Heart right ventricle (tissue), 16 donors: ENCODE data around the gene FCER2. TPM values are rescaled to one million over a fixed set of nuclear protein-coding genes. Genes with fewer than 3 reads are reported as not detected.
A peak's percentile ranks its signal among the peaks of the same experiment; 100 is the strongest.

Experiments used
- ATAC-seq, 8 donors: fragments of 200-7000 bp; cut with Tn5 transposase; one replicate each; pipeline ENCODE4 v1.9.1; 2020; ENCODE audit warnings: mild to moderate bottlenecking in 8 of 8, moderate library complexity in 8 of 8, moderate number of reproducible peaks in 1 of 8
- DNase-seq, 2 donors: peaks; one replicate each; pipeline ENCODE4 v3.0.0-alpha.2; 2020
- H3K27ac ChIP-seq, 10 donors: fragments of 200-600 bp; sonication (generic) in 2 of 10; one replicate each; pipeline versions ENCODE4 v1.5.0 to v1.8.0; 2020 to 2022; ENCODE audit warnings: mild to moderate bottlenecking in 3 of 10
- H3K27me3 ChIP-seq, 7 donors: fragments of 200-600 bp; one replicate each; pipeline ENCODE4 v1.8.0; 2021 to 2022; ENCODE audit warnings: mild to moderate bottlenecking in 2 of 7
- H3K36me3 ChIP-seq, 9 donors: fragments of 200-600 bp; sonication (generic) in 1 of 9; one replicate each; pipeline versions ENCODE4 v1.5.0 to v1.8.0; 2020 to 2022; ENCODE audit warnings: mild to moderate bottlenecking in 2 of 9
- H3K4me1 ChIP-seq, 9 donors: fragments of 200-600 bp; sonication (generic) in 1 of 9; one replicate each; pipeline versions ENCODE4 v1.5.0 to v1.8.0; 2020 to 2022; ENCODE audit warnings: mild to moderate bottlenecking in 4 of 9
- H3K4me3 ChIP-seq, 10 donors: fragments of 200-600 bp; sonication (generic) in 2 of 10; one replicate each; pipeline versions ENCODE4 v1.5.0 to v1.8.0; 2020 to 2022; ENCODE audit warnings: mild to moderate bottlenecking in 7 of 10, moderate library complexity in 2 of 10
- H3K9me3 ChIP-seq, 11 donors: fragments of 200-600 bp in 10 of 11; sonication (generic) in 2 of 11; one replicate each; pipeline versions ENCODE4 v1.5.0 to v1.8.0; 2013 to 2022; ENCODE audit warnings: mild to moderate bottlenecking in 2 of 11, control low read depth in 1 of 11, moderate library complexity in 1 of 11
- CTCF ChIP-seq, 9 donors: fragments of 200-600 bp; sonication (generic) in 2 of 9; IDR thresholded peaks; one replicate each; pipeline versions ENCODE4 v1.5.0 to v1.8.0; 2021 to 2022; ENCODE audit warnings: antibody characterized with exemption in 9 of 9, mild to moderate bottlenecking in 5 of 9, moderate library complexity in 1 of 9
- WGBS, 2 donors: extraction: QIAGEN DNeasy Blood & Tissue Kit; methylation state at CpG; one replicate each; pipeline ENCODE4 v1.1.7; 2013; ENCODE audit warnings: inconsistent platforms in 1 of 2; 5-methylcytosine and 5-hydroxymethylcytosine counted together
- intact Hi-C, 10 donors: fragments of 100-400 bp; cut with DNase I; formaldehyde crosslinking; loops; one replicate each; pipeline versions ENCODE4 v1.11.1 to v1.14.2; 2022
- polyA plus RNA-seq, 2 donors: library from polyadenylated mRNA; stranded (reverse); fragments of 200-250 nt; gene quantifications; one replicate each; pipeline ENCODE4 v1.2.3, GENCODE V29; 2013
- total RNA-seq, 10 donors: library from RNA; stranded (reverse); fragmentation: NEBNext Ultra II Directional in 3 of 10; extraction: Animal tissue kit (Norgen Biotek cat#: 25700) in 3 of 10; gene quantifications; one replicate each; pipeline versions ENCODE4 v1.2.1 to v1.2.4, GENCODE V29; 2021 to 2023
- donor health status: Arrhythmogenic right ventricular cardiomyopathy.
- donor health status: ischemic (EF 13 %, LVEDD 7.1; RV severe dilation, severe dysfunction).
- donor health status: healthy with polysubstance abuse.
- donor health status: DM: no; HTN: yes; CAD: no.
- donor health status: DM: no; HTN: no; CAD: no.
- donor health status: ischemic (EF 25% LVEDD 6.9; RV normal size, moderate dysfunction).
- donor health status: ischemic (EF 25% LVEDD 5.7; RV mildly dilated, moderate dysfunction).
- donor health status: healthy.
- donor health status: DM: yes; HTN: yes; CAD: no.
- donor health status: Ischemic cardiomyopathy.
- donor health status: ischemic (EF 35%, LVEDD 5.7; RV mildly dilated, moderate dysfunction).
- donor health status: nonischemic (EF 11% LVEDD 7.7; RV severe dilation, severe dysfunction).
- donor health status: DM: yes; HTN: yes; CAD: no.
- donor health status: PGD.
- donor health status: ischemic (EF 29% LVEDD 5.4; RV normal size, mild dysfunction).
- donor health status: nonischemic (EF 23%, LVEDD 6.1; RV moderate dilation, normal function).

The FCER2 gene
- total and polyA plus RNA-seq, 12 donors: 0.13 to 1.0 (median 0.44) TPM; not detected in 5

GRCh38 chr19:7672522-7672921 is 29.4 kb downstream of the FCER2 start:
- H3K27me3 ChIP-seq: peaks cover 0 to 76% (median 32%) of the 10 kb centered on the region in 7 donors

GRCh38 chr19:7670790-7671189 is 31.1 kb downstream of the FCER2 start:
- Histone ChIP-seq H3K36me3 (no peaks in the 10 kb centered on the region), H3K27ac (peak overlapping the region in 1 of 10 donors; percentile 38), H3K4me3 (peak overlapping the region in 1 of 10 donors; percentile 28), H3K27me3 (peaks cover 0 to 62% (median 32%) of the 10 kb centered on the region in 7 donors), H3K9me3 (peaks cover 0 to 7% (median 0%) of the 10 kb centered on the region in 11 donors), H3K4me1 (peaks cover 0 to 19% (median 0%) of the 10 kb centered on the region in 9 donors)
- 22 to 24% methylated on average over 9 of the region's 9 CpGs for WGBS, 2 donors
- no peak for TF ChIP-seq CTCF (IDR thresholded peaks at IDR 0.05)
- no peak for DNase-seq
- intact Hi-C loops: loop anchor here in 3 of 10 donors (10.0 kb wide), 3 partner anchors 106 to 566 kb away; no protein-coding TSS in a partner anchor
- ATAC-seq: no peak

More at GRCh38 chr19:7672522-7672921, 29.4 kb downstream of the FCER2 start:
- ATAC-seq: no peak
- H3K9me3 ChIP-seq: peaks cover 0 to 7% (median 0%) of the 10 kb centered on the region in 11 donors
- TF ChIP-seq CTCF (IDR thresholded peaks at IDR 0.05): no peak
- peaks cover 0 to 34% (median 0%) of the 10 kb centered on the region in 9 donors for H3K4me1 ChIP-seq
- H3K36me3 ChIP-seq: no peaks in the 10 kb centered on the region
- H3K27ac ChIP-seq: no peak overlapping the region
- WGBS, 2 donors: 38 to 43% methylated on average over 9 of the region's 9 CpGs
- H3K4me3 ChIP-seq: no peak overlapping the region
- DNase-seq: no peak
- intact Hi-C loops: loop anchor here in 3 of 10 donors (10.0 kb wide), 3 partner anchors 108 to 568 kb away; no protein-coding TSS in a partner anchor

GRCh38 chr19:7670150-7670783 is 31.7 kb downstream of the FCER2 start:
- Histone ChIP-seq H3K4me3 (peak overlapping the region in 1 of 10 donors; percentile 28), H3K27ac (peak overlapping the region in 1 of 10 donors; percentile 38), H3K9me3 (peaks cover 0 to 7% (median 0%) of the 10 kb centered on the region in 11 donors), H3K36me3 (no peaks in the 10 kb centered on the region), H3K4me1 (peaks cover 0 to 19% (median 0%) of the 10 kb centered on the region in 9 donors), H3K27me3 (peaks cover 0 to 60% (median 32%) of the 10 kb centered on the region in 7 donors)
- intact Hi-C loops: loop anchor here in 3 of 10 donors (10.0 kb wide), 3 partner anchors 105 to 565 kb away; no protein-coding TSS in a partner anchor
- WGBS, 2 donors: 0 to 2% methylated on average over 39 to 43 of the region's 43 CpGs
- DNase-seq (no peak), ATAC-seq (no peak)
- TF ChIP-seq CTCF (IDR thresholded peaks at IDR 0.05): no peak

- Histone ChIP-seq H3K27ac (no peak overlapping the region), H3K4me3 (no peak overlapping the region), H3K27me3 (peaks cover 0 to 56% (median 32%) of the 10 kb centered on the region in 7 donors), H3K36me3 (no peaks in the 10 kb centered on the region), H3K9me3 (peaks cover 0 to 7% (median 0%) of the 10 kb centered on the region in 11 donors), H3K4me1 (peaks cover 0 to 15% (median 0%) of the 10 kb centered on the region in 9 donors)
- DNase-seq (no peak), ATAC-seq (no peak)
- no peak for TF ChIP-seq CTCF (IDR thresholded peaks at IDR 0.05)
- intact Hi-C loops: loop anchor here in 3 of 10 donors (10.0 kb wide), 3 partner anchors 105 to 565 kb away; no protein-coding TSS in a partner anchor
- WGBS, 2 donors: 21 to 30% methylated on average over 8 to 9 of the region's 9 CpGs
Observed at GRCh38 chr19:7669641-7670040, 32.3 kb downstream of the FCER2 start.
